Measurements from ENCODE around the gene LAMA4.

The LAMA4 gene

GRCh38 chr6:112081569-112081968 lies 172.8 kb downstream of the LAMA4 start:
- no peak for DNase-seq (ENCODE audit: low spot score)

- DNase-seq (ENCODE audit: low spot score) = no peak
Measured at GRCh38 chr6:112066606-112067005, 187.8 kb downstream of the LAMA4 start.

- DNase-seq (ENCODE audit: low spot score) = no peak
Measured at GRCh38 chr6:112065426-112065986, 188.9 kb downstream of the LAMA4 start.

GRCh38 chr6:112062966-112063365 lies 191.4 kb downstream of the LAMA4 start:
- no peak for DNase-seq (ENCODE audit: low spot score)

- peak; percentile 9 for DNase-seq (ENCODE audit: low spot score)
Measured at GRCh38 chr6:112061605-112062004, 192.8 kb downstream of the LAMA4 start.
